Activated CD4-positive, alpha-beta T cell treated with anti-CD3 and anti-CD28 coated beads for 36 hours (primary cell): ENCODE results near the gene PACS2. TPM values are rescaled to one million over a fixed set of nuclear protein-coding genes. Genes with fewer than 3 reads are reported as not detected.
A peak's percentile ranks its signal among the peaks of the same experiment; 100 is the strongest.

Experiments used
- ATAC-seq: fragments of 200-7000 bp; cut with Tn5 transposase; one replicate; pipeline ENCODE4 v1.10.0; 2021; ENCODE audit warnings: mild to moderate bottlenecking, moderate library complexity
- CTCF ChIA-PET: fragments of 350-600 bp; sonication (Branson Sonifier 250); formaldehyde crosslinking; loops from one replicate; lab custom pipeline; 2021; ENCODE audit warnings: antibody characterized with exemption; lab: Charles Lee
- POLR2A ChIA-PET: fragments of 350-600 bp; sonication (Branson Sonifier 250); formaldehyde crosslinking; loops from one replicate; lab custom pipeline; 2021; ENCODE audit warnings: antibody characterized with exemption, inconsistent platforms; lab: Charles Lee
- DNase-seq: peaks from one replicate; pipeline ENCODE4 v3.0.0-alpha.2; 2020
- H3K27ac Mint-ChIP-seq: one replicate; pipeline ENCODE4 v1.8.0; 2021; ENCODE audit warnings: mixed read lengths
- H3K27me3 Mint-ChIP-seq: one replicate; pipeline ENCODE4 v1.8.0; 2021; ENCODE audit warnings: mixed read lengths
- H3K36me3 Mint-ChIP-seq: one replicate; pipeline ENCODE4 v1.8.0; 2021; ENCODE audit warnings: low read depth, mixed read lengths
- H3K4me1 Mint-ChIP-seq: one replicate; pipeline ENCODE4 v1.8.0; 2021; ENCODE audit warnings: mixed read lengths
- H3K4me3 Mint-ChIP-seq: one replicate; pipeline ENCODE4 v1.8.0; 2021; ENCODE audit warnings: mild to moderate bottlenecking, moderate library complexity, mixed read lengths
- H3K9me3 Mint-ChIP-seq: one replicate; pipeline ENCODE4 v1.8.0; 2021; ENCODE audit warnings: low read depth, mixed read lengths
- intact Hi-C, 2 experiments: fragments of 100-400 bp; cut with DNase I in 1 of 2; cut with micrococcal nuclease in 1 of 2; formaldehyde crosslinking; loops; one replicate each; pipeline versions ENCODE4 v1.14.2 to v1.15.1; 2022 to 2024; cut with DNase I, micrococcal nuclease
- total RNA-seq, 2 experiments: library from RNA; stranded (reverse); gene quantifications; one replicate each; pipeline ENCODE4 v1.2.3, GENCODE V29; 2021

PACS2 gene
- total RNA-seq, 2 experiments from 2014 or later: 30.6 to 32.9 TPM

- intact Hi-C loops: loop anchor here in 1 of 2 experiments (5.0 kb wide), 1 partner anchor 51 kb away; the partner anchor contains the start of gene CRIP2
- peak overlapping the region; percentile 81 for H3K4me3 Mint-ChIP-seq
- peak overlapping the region; percentile 88 for H3K27ac Mint-ChIP-seq
- H3K36me3 Mint-ChIP-seq: peaks cover 30% of the 10 kb centered on the region
- peaks cover 21% of the 10 kb centered on the region for H3K4me1 Mint-ChIP-seq
- H3K27me3 Mint-ChIP-seq: no peaks in the 10 kb centered on the region
- POLR2A ChIA-PET: no interaction called here
- H3K9me3 Mint-ChIP-seq: no peaks in the 10 kb centered on the region
- CTCF ChIA-PET: interaction anchor here (0.7 to 0.8 kb wide), 2 partner anchors 60 to 69 kb away, joined by 3 read pairs; no protein-coding TSS in a partner anchor
- DNase-seq (no peak), ATAC-seq (no peak)
Measured at GRCh38 chr14:105420974-105421674, 106.6 kb downstream of the PACS2 start.

GRCh38 chr14:105421723-105422615 is 107.4 kb downstream of the PACS2 start:
- ChIA-PET CTCF (interaction anchor here (0.8 kb wide), 1 partner anchor 68 kb away, joined by 3 read pairs; no protein-coding TSS in a partner anchor), POLR2A (no interaction called here)
- ATAC-seq: no peak
- Mint-ChIP-seq H3K4me3 (peak overlapping the region; percentile 81), H3K4me1 (peaks cover 25% of the 10 kb centered on the region), H3K27ac (peak overlapping the region; percentile 75), H3K9me3 (no peaks in the 10 kb centered on the region), H3K36me3 (peaks cover 37% of the 10 kb centered on the region), H3K27me3 (no peaks in the 10 kb centered on the region)
- DNase-seq: no peak
- intact Hi-C loops: loop anchor here in 1 of 2 experiments (5.0 kb wide), 1 partner anchor 50 kb away; the partner anchor contains the start of gene CRIP2

- Mint-ChIP-seq H3K4me3 (peak overlapping the region; percentile 81), H3K36me3 (peaks cover 41% of the 10 kb centered on the region), H3K4me1 (peaks cover 30% of the 10 kb centered on the region), H3K27ac (peak overlapping the region; percentile 51), H3K9me3 (no peaks in the 10 kb centered on the region), H3K27me3 (no peaks in the 10 kb centered on the region)
- ATAC-seq (no peak), DNase-seq (no peak)
- ChIA-PET CTCF (no interaction called here), POLR2A (no interaction called here)
- intact Hi-C loops: loop anchor here in 1 of 2 experiments (5.0 kb wide), 1 partner anchor 49 kb away; the partner anchor contains the start of gene CRIP2
Measured at GRCh38 chr14:105422695-105423487, 108.3 kb downstream of the PACS2 start.

GRCh38 chr14:105423488-105424195 is 109.1 kb downstream of the PACS2 start:
- intact Hi-C loops: loop anchor here in 1 of 2 experiments (5.0 kb wide), 1 partner anchor 49 kb away; the partner anchor contains the start of gene CRIP2
- Mint-ChIP-seq H3K27me3 (no peaks in the 10 kb centered on the region), H3K27ac (peak overlapping the region; percentile 9), H3K9me3 (no peaks in the 10 kb centered on the region), H3K36me3 (peaks cover 41% of the 10 kb centered on the region), H3K4me1 (peaks cover 30% of the 10 kb centered on the region), H3K4me3 (no peak overlapping the region)
- ATAC-seq (no peak), DNase-seq (no peak)
- ChIA-PET CTCF (no interaction called here), POLR2A (no interaction called here)

GRCh38 chr14:105424861-105425260 is 110.3 kb downstream of the PACS2 start:
- intact Hi-C loops: loop anchor here in 1 of 2 experiments (5.0 kb wide), 1 partner anchor 47 kb away; the partner anchor contains the start of gene CRIP2
- POLR2A ChIA-PET: no interaction called here

GRCh38 chr14:105425823-105426247 is 111.3 kb downstream of the PACS2 start:
- Mint-ChIP-seq H3K36me3 (peaks cover 56% of the 10 kb centered on the region), H3K4me1 (peaks cover 27% of the 10 kb centered on the region), H3K27me3 (no peaks in the 10 kb centered on the region), H3K27ac (no peak overlapping the region), H3K9me3 (no peaks in the 10 kb centered on the region), H3K4me3 (no peak overlapping the region)
- POLR2A ChIA-PET: no interaction called here
- DNase-seq: no peak
- intact Hi-C loops: no loop called here
- no peak for ATAC-seq
- CTCF ChIA-PET: no interaction called here

More at GRCh38 chr14:105424861-105425260, 110.3 kb downstream of the PACS2 start:
- Mint-ChIP-seq H3K36me3 (peaks cover 48% of the 10 kb centered on the region), H3K4me3 (no peak overlapping the region), H3K4me1 (peaks cover 27% of the 10 kb centered on the region), H3K27me3 (no peaks in the 10 kb centered on the region), H3K27ac (no peak overlapping the region), H3K9me3 (no peaks in the 10 kb centered on the region)
- DNase-seq (no peak), ATAC-seq (no peak)
- CTCF ChIA-PET: interaction anchor here (1.3 kb wide), 1 partner anchor 177 kb away, joined by 3 read pairs; the partner anchor contains the start of gene BTBD6

- Mint-ChIP-seq H3K36me3 (peaks cover 59% of the 10 kb centered on the region), H3K27me3 (no peaks in the 10 kb centered on the region), H3K9me3 (no peaks in the 10 kb centered on the region), H3K4me1 (peaks cover 23% of the 10 kb centered on the region), H3K4me3 (no peak overlapping the region), H3K27ac (no peak overlapping the region)
- intact Hi-C loops: no loop called here
- ChIA-PET POLR2A (no interaction called here), CTCF (interaction anchor here (0.7 kb wide), 1 partner anchor 114 kb away, joined by 3 read pairs; no protein-coding TSS in a partner anchor)
- no peak for DNase-seq
- no peak for ATAC-seq
Measured at GRCh38 chr14:105426416-105427130, 112.0 kb downstream of the PACS2 start.

GRCh38 chr14:105427412-105427811 is 112.9 kb downstream of the PACS2 start:
- POLR2A ChIA-PET: no interaction called here
- Mint-ChIP-seq H3K36me3 (peaks cover 50% of the 10 kb centered on the region), H3K4me1 (peaks cover 14% of the 10 kb centered on the region), H3K4me3 (no peak overlapping the region), H3K27ac (no peak overlapping the region), H3K9me3 (no peaks in the 10 kb centered on the region), H3K27me3 (no peaks in the 10 kb centered on the region)
- CTCF ChIA-PET: interaction anchor here (1.0 kb wide), 1 partner anchor 12 kb away, joined by 3 read pairs; no protein-coding TSS in a partner anchor
- intact Hi-C loops: no loop called here
- DNase-seq: no peak
- no peak for ATAC-seq

GRCh38 chr14:105427936-105428485 is 113.5 kb downstream of the PACS2 start:
- H3K27ac Mint-ChIP-seq: no peak overlapping the region
- peaks cover 9% of the 10 kb centered on the region for H3K4me1 Mint-ChIP-seq
- ChIA-PET CTCF (interaction anchor here (1.0 kb wide), 1 partner anchor 13 kb away, joined by 3 read pairs; no protein-coding TSS in a partner anchor), POLR2A (no interaction called here)
- no peak for DNase-seq
- no peak overlapping the region for H3K4me3 Mint-ChIP-seq
- no peaks in the 10 kb centered on the region for H3K9me3 Mint-ChIP-seq
- intact Hi-C loops: no loop called here
- no peaks in the 10 kb centered on the region for H3K27me3 Mint-ChIP-seq
- ATAC-seq: peak; percentile 19
- peaks cover 45% of the 10 kb centered on the region for H3K36me3 Mint-ChIP-seq
